Osteocyte (in vitro differentiated cells): ENCODE measurements around the gene BORCS8. TPM values are rescaled to one million over a fixed set of nuclear protein-coding genes. Genes with fewer than 3 reads are reported as not detected.

Experiments
- DNase-seq: peaks from one replicate; pipeline ENCODE4 v3.0.0; 2021; ENCODE audit warnings: mixed read lengths; ENCODE audit not compliant: unreplicated experiment; ENCODE audit errors: extremely low spot score
- H3K27ac Mint-ChIP-seq: one replicate; pipeline ENCODE4 v1.8.0; 2021; ENCODE audit warnings: mild to moderate bottlenecking, mixed read lengths; ENCODE audit not compliant: unreplicated experiment
- H3K27me3 Mint-ChIP-seq: one replicate; pipeline ENCODE4 v1.8.0; 2021; ENCODE audit warnings: mixed read lengths; ENCODE audit not compliant: unreplicated experiment
- H3K36me3 Mint-ChIP-seq: one replicate; pipeline ENCODE4 v1.8.0; 2021; ENCODE audit warnings: mixed read lengths; ENCODE audit not compliant: unreplicated experiment
- H3K4me1 Mint-ChIP-seq: one replicate; pipeline ENCODE4 v1.8.0; 2021; ENCODE audit warnings: mixed read lengths; ENCODE audit not compliant: unreplicated experiment
- H3K4me3 Mint-ChIP-seq: one replicate; pipeline ENCODE4 v1.8.0; 2021; ENCODE audit warnings: mild to moderate bottlenecking, moderate library complexity, mixed read lengths; ENCODE audit not compliant: unreplicated experiment
- H3K9me3 Mint-ChIP-seq: one replicate; pipeline ENCODE4 v1.8.0; 2021; ENCODE audit warnings: mixed read lengths; ENCODE audit not compliant: unreplicated experiment
- CTCF ChIP-seq: fragments of 200-600 bp; sonication (generic); IDR thresholded peaks from 2 replicates; pipeline ENCODE4 v1.5.0; 2021; ENCODE audit warnings: antibody characterized with exemption, mild to moderate bottlenecking, moderate library complexity
- total RNA-seq: library from RNA; stranded (reverse); gene quantifications from 2 replicates; pipeline ENCODE4 v1.2.1, GENCODE V29; 2021

The BORCS8 gene
- total RNA-seq, 1 donor from 2014 or later = 24.4 TPM

GRCh38 chr19:19170053-19170872, 21.7 kb downstream of the BORCS8 start, which contains the start of gene MEF2B:
TSS of gene MEF2B (minus strand) at chr19:19170263. CDS start at chr19:19150735, 19,528 bp downstream.
- Mint-ChIP-seq H3K9me3 (no peaks in the 10 kb centered on the region), H3K36me3 (no peaks in the 10 kb centered on the region), H3K4me1 (peaks cover 21% of the 10 kb centered on the region), H3K4me3 (peak within 1 kb of the TSS; percentile 49), H3K27me3 (no peaks in the 10 kb centered on the region), H3K27ac (no peak within 1 kb of the TSS)
- TF ChIP-seq CTCF = no peak
- peak; percentile 88 for DNase-seq

DNA sequence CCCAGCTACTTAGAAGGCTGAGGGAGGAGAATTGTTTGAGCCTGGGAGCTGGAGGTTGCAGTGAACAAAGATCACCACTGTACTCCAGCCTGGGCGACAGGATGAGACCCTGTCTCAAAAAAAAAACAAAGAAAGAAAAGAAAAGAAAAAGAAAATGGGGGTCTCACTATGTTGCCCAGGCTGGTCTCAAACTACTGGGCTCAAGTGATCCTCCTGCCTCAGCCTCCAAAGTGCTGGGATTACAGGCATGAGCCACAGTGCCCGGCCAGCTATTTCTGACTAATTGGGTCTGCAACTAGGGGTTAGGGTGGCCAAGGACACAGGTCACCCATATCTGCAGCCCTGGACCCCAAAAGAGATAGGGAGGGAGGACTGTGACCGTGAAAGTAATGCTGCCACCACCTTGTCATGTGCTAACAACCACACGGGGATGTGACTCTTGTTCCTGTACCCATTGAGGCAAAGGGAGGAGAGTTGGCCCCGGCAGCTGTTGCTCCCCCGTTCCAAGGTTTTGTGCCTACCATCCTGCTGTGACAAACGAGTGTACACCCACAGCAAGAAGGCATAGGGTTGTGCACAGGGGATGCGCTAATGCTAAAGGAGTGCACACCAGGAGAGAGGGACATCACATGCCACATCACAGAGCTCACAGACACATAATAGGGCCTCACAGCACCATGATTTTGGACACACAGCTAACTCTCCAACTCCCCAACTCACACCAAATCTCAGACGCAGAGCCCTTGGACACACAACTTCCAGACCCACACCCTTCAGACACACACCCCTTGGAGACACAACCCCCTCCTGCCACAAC, 22.5 kb downstream of the BORCS8 start:
- no peak for TF ChIP-seq CTCF
- Mint-ChIP-seq H3K27ac (no peak overlapping the region), H3K4me3 (peak overlapping the region; percentile 14), H3K4me1 (peaks cover 21% of the 10 kb centered on the region), H3K36me3 (no peaks in the 10 kb centered on the region), H3K9me3 (no peaks in the 10 kb centered on the region), H3K27me3 (no peaks in the 10 kb centered on the region)
- DNase-seq = no peak

GRCh38 chr19:19167612-19168011, 24.3 kb downstream of the BORCS8 start:
- Mint-ChIP-seq H3K27me3 (no peaks in the 10 kb centered on the region), H3K9me3 (no peaks in the 10 kb centered on the region), H3K27ac (no peak overlapping the region), H3K4me1 (peaks cover 21% of the 10 kb centered on the region), H3K4me3 (no peak overlapping the region), H3K36me3 (no peaks in the 10 kb centered on the region)
- DNase-seq = no peak
- TF ChIP-seq CTCF = no peak

GRCh38 chr19:19165396-19165795, 26.6 kb downstream of the BORCS8 start:
- H3K36me3 Mint-ChIP-seq = no peaks in the 10 kb centered on the region
- no peak overlapping the region for H3K4me3 Mint-ChIP-seq
- H3K4me1 Mint-ChIP-seq = peaks cover 6% of the 10 kb centered on the region
- DNase-seq = no peak
- no peaks in the 10 kb centered on the region for H3K9me3 Mint-ChIP-seq
- no peak for TF ChIP-seq CTCF
- no peaks in the 10 kb centered on the region for H3K27me3 Mint-ChIP-seq
- H3K27ac Mint-ChIP-seq = no peak overlapping the region

GRCh38 chr19:19162495-19162894, 29.5 kb downstream of the BORCS8 start:
- TF ChIP-seq CTCF = no peak
- DNase-seq = no peak
- Mint-ChIP-seq H3K27ac (no peak overlapping the region), H3K36me3 (no peaks in the 10 kb centered on the region), H3K4me3 (no peak overlapping the region), H3K4me1 (no peaks in the 10 kb centered on the region), H3K9me3 (no peaks in the 10 kb centered on the region), H3K27me3 (no peaks in the 10 kb centered on the region)
